GM23338 (cell line): Measurements from ENCODE around the gene DHRS4. TPM values are rescaled to one million over a fixed set of nuclear protein-coding genes. Genes with fewer than 3 reads are reported as not detected.

Source experiments
- ATAC-seq: fragments of 200-7000 bp; cut with Tn5 transposase; 3 replicates; pipeline ENCODE4 v1.9.1; 2020
- DNase-seq: peaks from one replicate; pipeline ENCODE4 v3.0.0-alpha.2; 2015; ENCODE audit warnings: low spot score
- H2AFZ ChIP-seq: fragments of 200-600 bp; sonication (generic); 2 replicates; pipeline ENCODE4 v1.8.0; 2016; ENCODE audit warnings: antibody characterized with exemption, mild to moderate bottlenecking, moderate library complexity
- H3F3A ChIP-seq: fragments of 200-600 bp; sonication (generic); replicated peaks from 2 replicates; pipeline ENCODE4 v1.8.0; 2017; ENCODE audit warnings: antibody characterized with exemption, mixed run types, low read depth
- H3K27ac ChIP-seq: fragments of 200-600 bp; sonication (generic); 2 replicates; pipeline ENCODE4 v1.6.1; 2016; ENCODE audit warnings: low read depth
- H3K27me3 ChIP-seq: fragments of 200-600 bp; sonication (generic); 2 replicates; pipeline ENCODE4 v1.8.0; 2016; ENCODE audit warnings: mild to moderate bottlenecking, mixed run types, moderate library complexity; ENCODE audit not compliant: insufficient read depth
- H3K36me3 ChIP-seq: fragments of 200-600 bp; sonication (generic); 2 replicates; pipeline ENCODE4 v1.8.0; 2016; ENCODE audit warnings: mild to moderate bottlenecking; ENCODE audit not compliant: insufficient read depth
- H3K4me1 ChIP-seq: fragments of 200-600 bp; sonication (generic); 2 replicates; pipeline ENCODE4 v1.8.0; 2016; ENCODE audit warnings: mild to moderate bottlenecking, moderate library complexity; ENCODE audit not compliant: insufficient read depth
- H3K4me2 ChIP-seq: fragments of 200-600 bp; sonication (generic); 2 replicates; pipeline ENCODE4 v1.7.1; 2017; ENCODE audit warnings: mixed run types
- H3K4me3 ChIP-seq: fragments of 200-600 bp; sonication (generic); 2 replicates; pipeline ENCODE4 v1.6.1; 2016; ENCODE audit warnings: mixed run types
- H3K79me2 ChIP-seq: fragments of 200-600 bp; sonication (generic); replicated peaks from 2 replicates; pipeline ENCODE4 v1.8.0; 2017; ENCODE audit warnings: mild to moderate bottlenecking; ENCODE audit not compliant: insufficient read depth
- H3K9me2 ChIP-seq: fragments of 200-600 bp; sonication (generic); 2 replicates; pipeline ENCODE4 v1.8.0; 2017; ENCODE audit not compliant: insufficient read depth
- H4K20me1 ChIP-seq: fragments of 200-600 bp; sonication (generic); replicated peaks from 2 replicates; pipeline ENCODE4 v1.8.0; 2017; ENCODE audit warnings: mild to moderate bottlenecking; ENCODE audit not compliant: insufficient read depth
- H3K27ac Mint-ChIP-seq: 2 replicates; pipeline ENCODE4 v1.8.0; 2020; ENCODE audit warnings: inconsistent platforms, mild to moderate bottlenecking, moderate library complexity, mixed read lengths
- H3K27me3 Mint-ChIP-seq: 3 replicates; pipeline ENCODE4 v1.8.0; 2022; ENCODE audit warnings: low read depth, mild to moderate bottlenecking, moderate library complexity, mixed read lengths, inconsistent platforms; ENCODE audit not compliant: insufficient read depth, poor library complexity
- H3K36me3 Mint-ChIP-seq: 3 replicates; pipeline ENCODE4 v1.8.0; 2021; ENCODE audit warnings: low read depth, mild to moderate bottlenecking, inconsistent platforms, moderate library complexity, mixed read lengths
- H3K4me1 Mint-ChIP-seq: 3 replicates; pipeline ENCODE4 v1.8.0; 2020; ENCODE audit warnings: mild to moderate bottlenecking, inconsistent platforms, mixed read lengths
- H3K4me3 Mint-ChIP-seq: 3 replicates; pipeline ENCODE4 v1.8.0; 2021; ENCODE audit warnings: moderate library complexity, mild to moderate bottlenecking, inconsistent platforms, mixed read lengths
- H3K9me3 Mint-ChIP-seq: 3 replicates; pipeline ENCODE4 v1.8.0; 2020; ENCODE audit warnings: moderate library complexity, mild to moderate bottlenecking, inconsistent platforms, mixed read lengths
- CREB1 ChIP-seq: fragments of 250-450 bp; sonication (Bioruptor Pico); IDR thresholded peaks from 2 replicates; pipeline ENCODE4 v1.5.0; 2020; ENCODE audit warnings: low read depth, mild to moderate bottlenecking, moderate library complexity
- EZH2 ChIP-seq: fragments of 200-600 bp; sonication (generic); IDR thresholded peaks from one replicate; pipeline ENCODE4 v1.8.0; 2017; ENCODE audit warnings: antibody characterized with exemption, mild to moderate bottlenecking, low read depth; ENCODE audit not compliant: unreplicated experiment
- EZH2phosphoT487 ChIP-seq: fragments of 200-600 bp; sonication (generic); IDR thresholded peaks from one replicate; pipeline ENCODE4 v1.8.1; 2018; ENCODE audit warnings: antibody characterized with exemption; ENCODE audit not compliant: unreplicated experiment
- JUNB ChIP-seq: IDR thresholded peaks from one replicate; pipeline ENCODE4 v1.6.1; 2016; ENCODE audit warnings: antibody characterized with exemption; ENCODE audit not compliant: unreplicated experiment
- NANOG ChIP-seq: IDR thresholded peaks from 2 replicates; pipeline ENCODE4 v1.6.1; 2016; ENCODE audit warnings: antibody characterized with exemption, borderline replicate concordance
- POLR2AphosphoS5 ChIP-seq: IDR thresholded peaks from 2 replicates; pipeline ENCODE4 v1.6.1; 2016; ENCODE audit warnings: antibody characterized with exemption, low read depth
- STAT1 ChIP-seq: IDR thresholded peaks from one replicate; pipeline ENCODE4 v1.6.1; 2016; ENCODE audit warnings: antibody characterized with exemption; ENCODE audit not compliant: unreplicated experiment
- ZNF114 ChIP-seq: fragments of 250-450 bp; sonication (Bioruptor Pico); IDR thresholded peaks from 2 replicates; pipeline ENCODE4 v1.5.0; 2020; ENCODE audit warnings: mild to moderate bottlenecking, moderate library complexity
- ZNF331 ChIP-seq: fragments of 250-450 bp; sonication (Bioruptor Pico); IDR thresholded peaks from 2 replicates; pipeline ENCODE4 v1.5.0; 2020; ENCODE audit warnings: low read depth, mild to moderate bottlenecking, moderate library complexity
- polyA plus RNA-seq: library from polyadenylated mRNA; unstranded; fragments of >200 nt; fragmentation: Nextera tagmentation; extraction: Ambion mirVana; gene quantifications from 2 replicates; pipeline ENCODE4 v1.2.1, GENCODE V29; 2016
- total RNA-seq: library from RNA; depleted of rRNA; stranded (reverse); fragments of >200 nt; shearing (Covaris generic); gene quantifications from 2 replicates; pipeline ENCODE4 v1.2.3, GENCODE V29; 2014
- TF ChIP-seq, protein P1 (sequence below): IDR thresholded peaks from one replicate; pipeline ENCODE4 v1.6.1; 2018; ENCODE audit warnings: antibody characterized with exemption; ENCODE audit not compliant: unreplicated experiment
- TF ChIP-seq, protein P2 (sequence below): IDR thresholded peaks from 2 replicates; pipeline ENCODE4 v1.6.1; 2016; ENCODE audit warnings: antibody characterized with exemption
- TF ChIP-seq, protein P3 (sequence below), 2 experiments: fragments of 200-600 bp in 1 of 2; sonication (generic) in 1 of 2; conservative IDR thresholded peaks; 2 replicates each; pipeline versions ENCODE4 v1.5.1 to v1.6.1; 2016 to 2017; ENCODE audit warnings: antibody characterized with exemption in 2 of 2, low read depth in 2 of 2, mild to moderate bottlenecking in 2 of 2, moderate library complexity in 1 of 2
- TF ChIP-seq, protein P4 (sequence below): fragments of 250-450 bp; sonication (Bioruptor Pico); IDR thresholded peaks from 2 replicates; pipeline ENCODE4 v1.5.0; 2020; ENCODE audit warnings: mild to moderate bottlenecking, moderate library complexity

Gene DHRS4
- total and polyA plus RNA-seq, 2 experiments from 2014 or later, result 16.6 to 18.4 TPM

DNA sequence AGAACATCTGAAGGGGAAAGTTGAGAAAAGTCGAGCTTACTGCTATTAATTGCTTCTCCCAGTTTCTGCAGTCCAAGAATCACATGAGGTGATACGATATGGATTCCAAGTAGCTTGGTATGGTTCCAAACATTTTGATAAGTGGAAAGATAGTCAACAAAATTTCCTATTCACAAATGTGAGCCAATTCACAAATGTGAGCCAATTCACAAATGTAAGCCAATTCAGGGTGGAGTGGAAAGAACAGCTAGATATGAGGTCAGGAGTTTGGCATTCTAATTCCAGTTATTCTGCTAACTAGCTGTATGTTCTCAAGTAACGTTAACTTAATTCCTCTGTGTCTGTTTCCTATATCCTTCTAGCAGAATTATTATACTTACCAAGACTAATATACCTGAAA is 37.6 kb upstream of the DHRS4 start (continued):
- TF ChIP-seq, protein P1, sequence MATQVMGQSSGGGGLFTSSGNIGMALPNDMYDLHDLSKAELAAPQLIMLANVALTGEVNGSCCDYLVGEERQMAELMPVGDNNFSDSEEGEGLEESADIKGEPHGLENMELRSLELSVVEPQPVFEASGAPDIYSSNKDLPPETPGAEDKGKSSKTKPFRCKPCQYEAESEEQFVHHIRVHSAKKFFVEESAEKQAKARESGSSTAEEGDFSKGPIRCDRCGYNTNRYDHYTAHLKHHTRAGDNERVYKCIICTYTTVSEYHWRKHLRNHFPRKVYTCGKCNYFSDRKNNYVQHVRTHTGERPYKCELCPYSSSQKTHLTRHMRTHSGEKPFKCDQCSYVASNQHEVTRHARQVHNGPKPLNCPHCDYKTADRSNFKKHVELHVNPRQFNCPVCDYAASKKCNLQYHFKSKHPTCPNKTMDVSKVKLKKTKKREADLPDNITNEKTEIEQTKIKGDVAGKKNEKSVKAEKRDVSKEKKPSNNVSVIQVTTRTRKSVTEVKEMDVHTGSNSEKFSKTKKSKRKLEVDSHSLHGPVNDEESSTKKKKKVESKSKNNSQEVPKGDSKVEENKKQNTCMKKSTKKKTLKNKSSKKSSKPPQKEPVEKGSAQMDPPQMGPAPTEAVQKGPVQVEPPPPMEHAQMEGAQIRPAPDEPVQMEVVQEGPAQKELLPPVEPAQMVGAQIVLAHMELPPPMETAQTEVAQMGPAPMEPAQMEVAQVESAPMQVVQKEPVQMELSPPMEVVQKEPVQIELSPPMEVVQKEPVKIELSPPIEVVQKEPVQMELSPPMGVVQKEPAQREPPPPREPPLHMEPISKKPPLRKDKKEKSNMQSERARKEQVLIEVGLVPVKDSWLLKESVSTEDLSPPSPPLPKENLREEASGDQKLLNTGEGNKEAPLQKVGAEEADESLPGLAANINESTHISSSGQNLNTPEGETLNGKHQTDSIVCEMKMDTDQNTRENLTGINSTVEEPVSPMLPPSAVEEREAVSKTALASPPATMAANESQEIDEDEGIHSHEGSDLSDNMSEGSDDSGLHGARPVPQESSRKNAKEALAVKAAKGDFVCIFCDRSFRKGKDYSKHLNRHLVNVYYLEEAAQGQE, result no peak
- TF ChIP-seq ZNF331 (CRISPR knock-in tag), result no peak
- no peak for TF ChIP-seq EZH2phosphoT487

DNA sequence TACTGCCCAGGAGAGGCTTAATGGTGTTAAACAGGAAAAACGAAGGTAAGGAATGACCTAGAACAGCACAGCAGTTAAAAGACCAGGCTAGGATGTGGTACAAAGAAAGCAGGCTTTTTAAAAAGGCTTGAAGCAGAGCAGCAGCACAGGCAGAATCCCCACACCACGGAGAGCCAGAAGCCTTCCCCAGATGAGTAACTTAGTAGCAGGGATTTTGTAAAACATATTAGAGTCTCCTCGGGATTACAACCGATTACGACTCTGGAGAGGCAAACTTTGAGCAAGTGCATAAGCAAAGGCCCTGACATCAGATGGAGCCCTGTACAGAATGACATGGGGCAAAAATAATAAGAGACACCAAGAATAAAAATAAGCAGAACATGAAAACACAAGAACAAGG is 37.1 kb upstream of the DHRS4 start:
- H3K4me2 ChIP-seq, result no peak overlapping the region
- ATAC-seq (no peak), DNase-seq (no peak)
- H3K9me3 Mint-ChIP-seq, result peaks cover 17% of the 10 kb centered on the region
- H3K4me1 ChIP-seq, result 0 out of 2 replicates have a peak, but pooled peaks cover under 1% of the 10 kb centered on the region
- no peaks in the 10 kb centered on the region for H3F3A ChIP-seq
- peaks cover under 1% of the 10 kb centered on the region; the same call in 1 of the 3 replicates for H3K4me1 Mint-ChIP-seq
- no peak overlapping the region for H3K4me3 ChIP-seq
- H4K20me1 ChIP-seq, result no peaks in the 10 kb centered on the region
- no peaks in the 10 kb centered on the region for H3K79me2 ChIP-seq
- no peaks in the 10 kb centered on the region for H3K36me3 ChIP-seq
- H3K27me3 Mint-ChIP-seq, result peaks cover 2% of the 10 kb centered on the region
- H3K9me2 ChIP-seq, result no peaks in the 10 kb centered on the region
- no peaks in the 10 kb centered on the region for H3K27me3 ChIP-seq
- no peak overlapping the region for H2AFZ ChIP-seq
- H3K27ac Mint-ChIP-seq, result no peak overlapping the region
- H3K36me3 Mint-ChIP-seq, result no peaks in the 10 kb centered on the region; the same call in 2 of the 3 replicates
- H3K27ac ChIP-seq, result no peak overlapping the region
- no peak overlapping the region for H3K4me3 Mint-ChIP-seq
- TF ChIP-seq, protein P2, sequence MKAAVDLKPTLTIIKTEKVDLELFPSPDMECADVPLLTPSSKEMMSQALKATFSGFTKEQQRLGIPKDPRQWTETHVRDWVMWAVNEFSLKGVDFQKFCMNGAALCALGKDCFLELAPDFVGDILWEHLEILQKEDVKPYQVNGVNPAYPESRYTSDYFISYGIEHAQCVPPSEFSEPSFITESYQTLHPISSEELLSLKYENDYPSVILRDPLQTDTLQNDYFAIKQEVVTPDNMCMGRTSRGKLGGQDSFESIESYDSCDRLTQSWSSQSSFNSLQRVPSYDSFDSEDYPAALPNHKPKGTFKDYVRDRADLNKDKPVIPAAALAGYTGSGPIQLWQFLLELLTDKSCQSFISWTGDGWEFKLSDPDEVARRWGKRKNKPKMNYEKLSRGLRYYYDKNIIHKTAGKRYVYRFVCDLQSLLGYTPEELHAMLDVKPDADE, result no peak
- TF ChIP-seq POLR2AphosphoS5 (no peak), EZH2phosphoT487 (no peak), JUNB (no peak), ZNF331 (CRISPR knock-in tag) (no peak), STAT1 (no peak), NANOG (no peak), EZH2 (no peak), CREB1 (CRISPR knock-in tag) (no peak), ZNF114 (CRISPR knock-in tag) (no peak)
- TF ChIP-seq, protein P3, sequence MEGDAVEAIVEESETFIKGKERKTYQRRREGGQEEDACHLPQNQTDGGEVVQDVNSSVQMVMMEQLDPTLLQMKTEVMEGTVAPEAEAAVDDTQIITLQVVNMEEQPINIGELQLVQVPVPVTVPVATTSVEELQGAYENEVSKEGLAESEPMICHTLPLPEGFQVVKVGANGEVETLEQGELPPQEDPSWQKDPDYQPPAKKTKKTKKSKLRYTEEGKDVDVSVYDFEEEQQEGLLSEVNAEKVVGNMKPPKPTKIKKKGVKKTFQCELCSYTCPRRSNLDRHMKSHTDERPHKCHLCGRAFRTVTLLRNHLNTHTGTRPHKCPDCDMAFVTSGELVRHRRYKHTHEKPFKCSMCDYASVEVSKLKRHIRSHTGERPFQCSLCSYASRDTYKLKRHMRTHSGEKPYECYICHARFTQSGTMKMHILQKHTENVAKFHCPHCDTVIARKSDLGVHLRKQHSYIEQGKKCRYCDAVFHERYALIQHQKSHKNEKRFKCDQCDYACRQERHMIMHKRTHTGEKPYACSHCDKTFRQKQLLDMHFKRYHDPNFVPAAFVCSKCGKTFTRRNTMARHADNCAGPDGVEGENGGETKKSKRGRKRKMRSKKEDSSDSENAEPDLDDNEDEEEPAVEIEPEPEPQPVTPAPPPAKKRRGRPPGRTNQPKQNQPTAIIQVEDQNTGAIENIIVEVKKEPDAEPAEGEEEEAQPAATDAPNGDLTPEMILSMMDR (conservative IDR thresholded peaks at IDR 0.05; ENCODE audit: low read depth in 2 of 2), result no peak
- TF ChIP-seq, protein P4, sequence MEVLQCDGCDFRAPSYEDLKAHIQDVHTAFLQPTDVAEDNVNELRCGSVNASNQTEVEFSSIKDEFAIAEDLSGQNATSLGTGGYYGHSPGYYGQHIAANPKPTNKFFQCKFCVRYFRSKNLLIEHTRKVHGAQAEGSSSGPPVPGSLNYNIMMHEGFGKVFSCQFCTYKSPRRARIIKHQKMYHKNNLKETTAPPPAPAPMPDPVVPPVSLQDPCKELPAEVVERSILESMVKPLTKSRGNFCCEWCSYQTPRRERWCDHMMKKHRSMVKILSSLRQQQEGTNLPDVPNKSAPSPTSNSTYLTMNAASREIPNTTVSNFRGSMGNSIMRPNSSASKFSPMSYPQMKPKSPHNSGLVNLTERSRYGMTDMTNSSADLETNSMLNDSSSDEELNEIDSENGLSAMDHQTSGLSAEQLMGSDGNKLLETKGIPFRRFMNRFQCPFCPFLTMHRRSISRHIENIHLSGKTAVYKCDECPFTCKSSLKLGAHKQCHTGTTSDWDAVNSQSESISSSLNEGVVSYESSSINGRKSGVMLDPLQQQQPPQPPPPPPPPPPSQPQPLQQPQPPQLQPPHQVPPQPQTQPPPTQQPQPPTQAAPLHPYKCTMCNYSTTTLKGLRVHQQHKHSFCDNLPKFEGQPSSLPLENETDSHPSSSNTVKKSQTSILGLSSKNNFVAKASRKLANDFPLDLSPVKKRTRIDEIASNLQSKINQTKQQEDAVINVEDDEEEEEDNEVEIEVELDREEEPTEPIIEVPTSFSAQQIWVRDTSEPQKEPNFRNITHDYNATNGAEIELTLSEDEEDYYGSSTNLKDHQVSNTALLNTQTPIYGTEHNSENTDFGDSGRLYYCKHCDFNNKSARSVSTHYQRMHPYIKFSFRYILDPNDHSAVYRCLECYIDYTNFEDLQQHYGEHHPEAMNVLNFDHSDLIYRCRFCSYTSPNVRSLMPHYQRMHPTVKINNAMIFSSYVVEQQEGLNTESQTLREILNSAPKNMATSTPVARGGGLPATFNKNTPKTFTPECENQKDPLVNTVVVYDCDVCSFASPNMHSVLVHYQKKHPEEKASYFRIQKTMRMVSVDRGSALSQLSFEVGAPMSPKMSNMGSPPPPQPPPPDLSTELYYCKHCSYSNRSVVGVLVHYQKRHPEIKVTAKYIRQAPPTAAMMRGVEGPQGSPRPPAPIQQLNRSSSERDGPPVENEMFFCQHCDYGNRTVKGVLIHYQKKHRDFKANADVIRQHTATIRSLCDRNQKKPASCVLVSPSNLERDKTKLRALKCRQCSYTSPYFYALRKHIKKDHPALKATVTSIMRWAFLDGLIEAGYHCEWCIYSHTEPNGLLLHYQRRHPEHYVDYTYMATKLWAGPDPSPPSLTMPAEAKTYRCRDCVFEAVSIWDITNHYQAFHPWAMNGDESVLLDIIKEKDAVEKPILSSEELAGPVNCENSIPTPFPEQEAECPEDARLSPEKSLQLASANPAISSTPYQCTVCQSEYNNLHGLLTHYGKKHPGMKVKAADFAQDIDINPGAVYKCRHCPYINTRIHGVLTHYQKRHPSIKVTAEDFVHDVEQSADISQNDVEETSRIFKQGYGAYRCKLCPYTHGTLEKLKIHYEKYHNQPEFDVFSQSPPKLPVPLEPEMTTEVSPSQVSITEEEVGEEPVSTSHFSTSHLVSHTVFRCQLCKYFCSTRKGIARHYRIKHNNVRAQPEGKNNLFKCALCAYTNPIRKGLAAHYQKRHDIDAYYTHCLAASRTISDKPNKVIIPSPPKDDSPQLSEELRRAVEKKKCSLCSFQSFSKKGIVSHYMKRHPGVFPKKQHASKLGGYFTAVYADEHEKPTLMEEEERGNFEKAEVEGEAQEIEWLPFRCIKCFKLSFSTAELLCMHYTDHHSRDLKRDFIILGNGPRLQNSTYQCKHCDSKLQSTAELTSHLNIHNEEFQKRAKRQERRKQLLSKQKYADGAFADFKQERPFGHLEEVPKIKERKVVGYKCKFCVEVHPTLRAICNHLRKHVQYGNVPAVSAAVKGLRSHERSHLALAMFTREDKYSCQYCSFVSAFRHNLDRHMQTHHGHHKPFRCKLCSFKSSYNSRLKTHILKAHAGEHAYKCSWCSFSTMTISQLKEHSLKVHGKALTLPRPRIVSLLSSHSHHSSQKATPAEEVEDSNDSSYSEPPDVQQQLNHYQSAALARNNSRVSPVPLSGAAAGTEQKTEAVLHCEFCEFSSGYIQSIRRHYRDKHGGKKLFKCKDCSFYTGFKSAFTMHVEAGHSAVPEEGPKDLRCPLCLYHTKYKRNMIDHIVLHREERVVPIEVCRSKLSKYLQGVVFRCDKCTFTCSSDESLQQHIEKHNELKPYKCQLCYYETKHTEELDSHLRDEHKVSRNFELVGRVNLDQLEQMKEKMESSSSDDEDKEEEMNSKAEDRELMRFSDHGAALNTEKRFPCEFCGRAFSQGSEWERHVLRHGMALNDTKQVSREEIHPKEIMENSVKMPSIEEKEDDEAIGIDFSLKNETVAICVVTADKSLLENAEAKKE (CRISPR knock-in tag), result no peak
